Measurements from ENCODE around the gene PRKN. TPM values are rescaled to one million over a fixed set of nuclear protein-coding genes. Genes with fewer than 3 reads are reported as not detected.

Gene PRKN
- total RNA-seq, 1 experiment from 2014 or later, result 0.34 TPM

GRCh38 chr6:162019349-162019748 is 708.2 kb downstream of the PRKN start:
- no peaks in the 10 kb centered on the region for H3K9me3 ChIP-seq
- Mint-ChIP-seq H3K4me1 (ENCODE audit: low read depth, unreplicated experiment) (no peaks in the 10 kb centered on the region), H3K4me3 (ENCODE audit: unreplicated experiment) (no peak overlapping the region), H3K27me3 (ENCODE audit: insufficient read depth, unreplicated experiment) (peaks cover 3% of the 10 kb centered on the region), H3K36me3 (ENCODE audit: insufficient read depth, unreplicated experiment) (no peaks in the 10 kb centered on the region), H3K9me3 (ENCODE audit: unreplicated experiment) (no peaks in the 10 kb centered on the region), H3K27ac (ENCODE audit: unreplicated experiment) (no peak overlapping the region)
- DNase-seq, result no peak
- ChIA-PET POLR2A (no interaction called here), CTCF (no interaction called here)
- H3K27me3 ChIP-seq (replicated peaks; ENCODE audit: control insufficient read depth, insufficient read depth, low read length), result no peaks in the 10 kb centered on the region
- TF ChIP-seq CTCF (IDR thresholded peaks at IDR 0.05; ENCODE audit: insufficient read depth in 1 of 2, low read depth in 1 of 2, low read length in 1 of 2, severe bottlenecking in 1 of 2, unreplicated experiment in 1 of 2), result no peak
- no peaks in the 10 kb centered on the region for H3K36me3 ChIP-seq (ENCODE audit: control insufficient read depth, insufficient read depth, low read length)
- no peak overlapping the region for H3K4me3 ChIP-seq (ENCODE audit: low read depth, low read length)
- BruUV-seq (replicated peaks), result no TSS peak
- H3K4me1 ChIP-seq, result no peaks in the 10 kb centered on the region
- intact Hi-C loops (cut with micrococcal nuclease; ENCODE audit: unreplicated experiment), result no loop called here

GRCh38 chr6:162017536-162017935 is 710.0 kb downstream of the PRKN start:
- Mint-ChIP-seq H3K27me3 (ENCODE audit: insufficient read depth, unreplicated experiment) (no peaks in the 10 kb centered on the region), H3K9me3 (ENCODE audit: unreplicated experiment) (no peaks in the 10 kb centered on the region), H3K27ac (ENCODE audit: unreplicated experiment) (no peak overlapping the region), H3K4me3 (ENCODE audit: unreplicated experiment) (no peak overlapping the region), H3K36me3 (ENCODE audit: insufficient read depth, unreplicated experiment) (no peaks in the 10 kb centered on the region), H3K4me1 (ENCODE audit: low read depth, unreplicated experiment) (no peaks in the 10 kb centered on the region)
- Histone ChIP-seq H3K36me3 (ENCODE audit: control insufficient read depth, insufficient read depth, low read length) (no peaks in the 10 kb centered on the region), H3K4me3 (ENCODE audit: low read depth, low read length) (no peak overlapping the region), H3K4me1 (no peaks in the 10 kb centered on the region), H3K27me3 (replicated peaks; ENCODE audit: control insufficient read depth, insufficient read depth, low read length) (no peaks in the 10 kb centered on the region), H3K9me3 (no peaks in the 10 kb centered on the region)
- BruUV-seq (replicated peaks), result no TSS peak
- no peak for DNase-seq
- TF ChIP-seq CTCF (IDR thresholded peaks at IDR 0.05; ENCODE audit: insufficient read depth in 1 of 2, low read depth in 1 of 2, low read length in 1 of 2, severe bottlenecking in 1 of 2, unreplicated experiment in 1 of 2), result no peak
- ChIA-PET CTCF (no interaction called here), POLR2A (no interaction called here)
- intact Hi-C loops (cut with micrococcal nuclease; ENCODE audit: unreplicated experiment), result no loop called here

- Mint-ChIP-seq H3K27ac (ENCODE audit: unreplicated experiment) (no peak overlapping the region), H3K4me1 (ENCODE audit: low read depth, unreplicated experiment) (no peaks in the 10 kb centered on the region), H3K27me3 (ENCODE audit: insufficient read depth, unreplicated experiment) (no peaks in the 10 kb centered on the region), H3K36me3 (ENCODE audit: insufficient read depth, unreplicated experiment) (no peaks in the 10 kb centered on the region), H3K4me3 (ENCODE audit: unreplicated experiment) (no peak overlapping the region), H3K9me3 (ENCODE audit: unreplicated experiment) (no peaks in the 10 kb centered on the region)
- no TSS peak for BruUV-seq (replicated peaks)
- CTCF ChIA-PET, result no interaction called here
- Histone ChIP-seq H3K36me3 (ENCODE audit: control insufficient read depth, insufficient read depth, low read length) (no peaks in the 10 kb centered on the region), H3K27me3 (replicated peaks; ENCODE audit: control insufficient read depth, insufficient read depth, low read length) (no peaks in the 10 kb centered on the region), H3K9me3 (no peaks in the 10 kb centered on the region), H3K4me3 (ENCODE audit: low read depth, low read length) (no peak overlapping the region), H3K4me1 (no peaks in the 10 kb centered on the region)
- POLR2A ChIA-PET, result no interaction called here
- TF ChIP-seq CTCF (IDR thresholded peaks at IDR 0.05; ENCODE audit: insufficient read depth in 1 of 2, low read depth in 1 of 2, low read length in 1 of 2, severe bottlenecking in 1 of 2, unreplicated experiment in 1 of 2), result no peak
- intact Hi-C loops (cut with micrococcal nuclease; ENCODE audit: unreplicated experiment), result no loop called here
- DNase-seq, result no peak
Measured at GRCh38 chr6:162014069-162014811, 713.3 kb downstream of the PRKN start.
